OCI-LY7 (cell line): Measurements from ENCODE around the gene NFIX.

Experiments
- CTCF ChIP-seq: fragments of 200-600 bp; sonication (generic); conservative IDR thresholded peaks from 2 replicates; pipeline ENCODE4 v1.5.1; 2014; ENCODE audit warnings: mild to moderate bottlenecking, antibody characterized with exemption, low read length, moderate library complexity, mixed read lengths
- EZH2phosphoT487 ChIP-seq: fragments of 200-600 bp; sonication (generic); IDR thresholded peaks from 2 replicates; pipeline ENCODE4 v1.6.1; 2018; ENCODE audit warnings: low read depth, borderline replicate concordance, mild to moderate bottlenecking, mixed run types, antibody characterized with exemption, low read length, moderate library complexity, mixed read lengths

GRCh38 chr19:13001166-13001501 lies 5.9 kb downstream of the NFIX start:
- no peak for TF ChIP-seq CTCF
- no peak for TF ChIP-seq EZH2phosphoT487
